A549 treated with Hydrocortisone at 1 μM for 4 hours (cell line): ENCODE measurements around the gene PLAAT2. TPM values are rescaled to one million over a fixed set of nuclear protein-coding genes. Genes with fewer than 3 reads are reported as not detected.

Experiments used
- total RNA-seq: library from RNA; stranded (reverse); fragments of 200-300 nt; extraction: Qiagen RNA extraction; gene quantifications from 5 replicates; pipeline ENCODE4 v1.2.3, GENCODE V29; 2022

Gene PLAAT2
- 0.65 to 1.1 TPM (median 0.94 TPM) in 5 replicates for total RNA-seq

DNA sequence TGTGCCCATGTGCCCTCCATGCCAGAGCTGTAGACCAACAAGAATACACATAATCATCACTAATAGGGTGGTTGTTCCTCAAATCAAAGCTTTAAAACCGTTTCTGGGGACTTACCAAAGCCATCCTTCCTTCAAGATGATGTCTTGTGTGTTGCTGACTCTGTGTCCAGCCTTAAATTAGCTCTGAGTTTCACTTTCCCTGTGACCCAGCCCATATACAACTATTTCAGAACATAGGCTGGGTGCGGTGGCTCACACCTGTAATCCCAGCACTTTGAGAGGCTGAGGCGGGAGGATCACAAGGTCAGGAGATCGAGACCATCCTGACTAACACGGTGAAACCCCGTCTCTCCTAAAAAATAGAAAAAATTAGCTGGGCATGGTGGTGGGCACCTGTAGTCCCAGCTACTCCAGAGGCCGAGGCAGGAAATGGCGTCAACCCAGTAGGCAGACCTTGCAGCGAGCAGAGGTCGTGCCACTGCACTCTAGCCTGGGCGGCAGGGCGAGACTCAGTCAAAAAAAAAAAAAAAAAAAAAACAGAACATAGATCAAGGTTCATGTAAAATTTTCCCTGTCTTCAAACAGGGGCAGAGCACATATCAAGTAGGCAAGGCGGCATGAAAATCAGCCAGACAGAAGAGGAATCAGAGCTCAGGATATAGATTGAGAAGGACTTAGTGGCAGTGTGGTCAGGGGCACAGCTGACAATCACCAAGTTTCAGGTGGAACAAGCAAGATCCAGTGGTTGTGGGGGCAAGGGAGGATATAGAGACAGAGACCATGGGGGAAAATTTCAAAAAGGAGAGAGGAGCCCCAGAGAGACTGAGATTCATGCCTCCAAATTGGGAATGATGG lies at the start of gene PLAAT2:
PLAAT2 (minus strand) TSS at position 179 of the 855 bp plus-strand sequence; CDS start at position 124, 55 bp downstream.

GRCh38 chr11:63536669-63537292 lies 26.4 kb downstream of the PLAAT2 start, which contains the start of gene PLAAT4:
Gene PLAAT4 (plus strand): TSS chr11:63536808. CDS start chr11:63536869, 61 bp downstream.

DNA sequence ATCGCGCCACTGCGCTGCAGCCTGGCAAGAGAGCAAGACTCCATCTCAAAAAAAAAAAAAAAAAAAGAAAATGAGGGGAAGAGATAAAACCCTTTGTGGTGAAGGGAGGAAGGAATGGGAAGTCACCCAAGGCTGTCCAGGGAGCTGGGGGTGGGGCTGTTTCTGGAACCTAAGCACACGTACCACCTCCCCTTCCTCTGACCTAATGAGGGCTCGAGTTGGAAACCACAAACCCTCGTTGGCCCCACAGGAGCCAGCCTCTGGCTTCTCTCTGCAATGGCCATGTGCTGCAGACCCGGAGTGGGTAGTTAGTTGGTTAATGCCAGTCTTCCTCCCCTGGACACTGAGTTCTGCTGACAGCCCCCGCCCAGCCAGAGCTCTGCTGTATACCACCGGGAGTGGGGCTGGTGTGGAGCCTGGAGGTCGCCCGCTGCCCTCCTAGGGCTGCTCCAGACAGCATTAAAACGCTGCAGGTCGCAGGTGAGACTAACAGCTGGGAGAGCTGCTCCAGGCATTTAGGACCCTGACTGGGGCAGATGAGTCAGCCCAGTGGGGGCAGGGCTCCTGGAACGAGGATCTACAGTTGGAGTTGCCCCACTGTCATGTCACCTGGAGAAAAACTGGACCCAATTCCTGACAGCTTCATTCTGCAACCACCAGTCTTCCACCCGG lies 57.2 kb downstream of the PLAAT2 start, which contains the start of gene LGALS12:
LGALS12 (plus strand) TSS at position 228 of the 672 bp plus-strand sequence; CDS start at position 603, 375 bp downstream.

Other genes starting within 250 kb of the PLAAT2 start
- gene SLC22A9, start 193.6 kb downstream of the PLAAT2 start, total RNA-seq: not detected in 5 replicates
- gene PLAAT5, start 72.2 kb downstream of the PLAAT2 start, total RNA-seq: not detected in 5 replicates
- not detected in 5 replicates for gene LGALS12, start 57.3 kb downstream of the PLAAT2 start, total RNA-seq
- 1.0 to 3.8 TPM (median 2.0 TPM) in 5 replicates for gene PLAAT4, start 26.6 kb downstream of the PLAAT2 start, total RNA-seq
- 50.7 to 72.3 TPM (median 65.6 TPM) in 5 replicates for gene PLAAT3, start 51.1 kb upstream of the PLAAT2 start, total RNA-seq
- gene ATL3, start 108.0 kb upstream of the PLAAT2 start, total RNA-seq: 30.3 to 39.0 TPM (median 35.2 TPM) in 5 replicates
- gene RTN3, start 118.1 kb upstream of the PLAAT2 start, total RNA-seq: 97.4 to 112 TPM (median 103 TPM) in 5 replicates
- gene ZFTA, start 205.4 kb upstream of the PLAAT2 start, total RNA-seq: 4.3 to 5.9 TPM (median 5.4 TPM) in 5 replicates